GM23338 (cell line): Measurements from ENCODE around the gene VSTM2L. TPM values are rescaled to one million over a fixed set of nuclear protein-coding genes. Genes with fewer than 3 reads are reported as not detected.

Experiments used
- EZH2 ChIP-seq: fragments of 200-600 bp; sonication (generic); IDR thresholded peaks from one replicate; pipeline ENCODE4 v1.8.0; 2017; ENCODE audit warnings: antibody characterized with exemption, mild to moderate bottlenecking, low read depth; ENCODE audit not compliant: unreplicated experiment
- EZH2phosphoT487 ChIP-seq: fragments of 200-600 bp; sonication (generic); IDR thresholded peaks from one replicate; pipeline ENCODE4 v1.8.1; 2018; ENCODE audit warnings: antibody characterized with exemption; ENCODE audit not compliant: unreplicated experiment
- POLR2AphosphoS5 ChIP-seq: IDR thresholded peaks from 2 replicates; pipeline ENCODE4 v1.6.1; 2016; ENCODE audit warnings: antibody characterized with exemption, low read depth
- REST ChIP-seq: IDR thresholded peaks from one replicate; pipeline ENCODE4 v1.6.1; 2018; ENCODE audit warnings: antibody characterized with exemption; ENCODE audit not compliant: unreplicated experiment
- ZNF114 ChIP-seq: fragments of 250-450 bp; sonication (Bioruptor Pico); IDR thresholded peaks from 2 replicates; pipeline ENCODE4 v1.5.0; 2020; ENCODE audit warnings: mild to moderate bottlenecking, moderate library complexity
- ZNF331 ChIP-seq: fragments of 250-450 bp; sonication (Bioruptor Pico); IDR thresholded peaks from 2 replicates; pipeline ENCODE4 v1.5.0; 2020; ENCODE audit warnings: low read depth, mild to moderate bottlenecking, moderate library complexity
- ZNF462 ChIP-seq: fragments of 250-450 bp; sonication (Bioruptor Pico); IDR thresholded peaks from 2 replicates; pipeline ENCODE4 v1.5.0; 2020; ENCODE audit warnings: mild to moderate bottlenecking, moderate library complexity
- polyA plus RNA-seq: library from polyadenylated mRNA; unstranded; fragments of >200 nt; fragmentation: Nextera tagmentation; extraction: Ambion mirVana; gene quantifications from 2 replicates; pipeline ENCODE4 v1.2.1, GENCODE V29; 2016
- total RNA-seq: library from RNA; depleted of rRNA; stranded (reverse); fragments of >200 nt; shearing (Covaris generic); gene quantifications from 2 replicates; pipeline ENCODE4 v1.2.3, GENCODE V29; 2014

Gene VSTM2L
- total and polyA plus RNA-seq, 2 experiments from 2014 or later, result 0.60 to 1.9 TPM

GRCh38 chr20:37938954-37939353 lies 36.0 kb downstream of the VSTM2L start (continued):
- no peak for TF ChIP-seq ZNF462 (CRISPR knock-in tag)
- no peak for TF ChIP-seq REST
- TF ChIP-seq POLR2AphosphoS5, result no peak
- no peak for TF ChIP-seq ZNF114 (CRISPR knock-in tag)
- no peak for TF ChIP-seq ZNF331 (CRISPR knock-in tag)
- TF ChIP-seq EZH2phosphoT487, result no peak
- TF ChIP-seq EZH2, result no peak
